HG02588 (cell line): ENCODE data around the gene RSL1D1.
"Not testable (repeated sequence)": the region's sequence is repeated elsewhere in the genome, so short reads cannot be mapped to it uniquely, and the experiment has no call there.

Experiments used
- ATAC-seq: cut with Tn5 transposase; IDR thresholded peaks from one replicate; pipeline ENCODE4 v1.9.1; 2021; ENCODE audit warnings: mild to moderate bottlenecking, moderate library complexity; ENCODE audit not compliant: unreplicated experiment

Gene RSL1D1

GRCh38 chr16:11799509-11800381 is 51.6 kb downstream of the RSL1D1 start:
- ATAC-seq, result no peak

GRCh38 chr16:11799017-11799381 is 52.3 kb downstream of the RSL1D1 start:
- no peak for ATAC-seq

GRCh38 chr16:11797957-11798299 is 53.4 kb downstream of the RSL1D1 start:
- ATAC-seq, result no peak

GRCh38 chr16:11797166-11797956 is 54.0 kb downstream of the RSL1D1 start, which contains the start of gene ZC3H7A:
Gene ZC3H7A (minus strand): TSS chr16:11797258. CDS start chr16:11782354, 14,904 bp downstream.
- ATAC-seq, result peak; percentile 89

- ATAC-seq, result peak; percentile 14
Measured at GRCh38 chr16:11796227-11797165, 54.8 kb downstream of the RSL1D1 start.

- no peak for ATAC-seq
Measured at GRCh38 chr16:11795887-11796226, 55.5 kb downstream of the RSL1D1 start.

GRCh38 chr16:11794996-11795886 is 56.1 kb downstream of the RSL1D1 start:
- no peak for ATAC-seq

GRCh38 chr16:11794447-11794846 is 56.9 kb downstream of the RSL1D1 start:
- ATAC-seq, result no peak

GRCh38 chr16:11793840-11794239 is 57.5 kb downstream of the RSL1D1 start:
- ATAC-seq, result no peak

- ATAC-seq, result no peak
Measured at GRCh38 chr16:11792410-11793241, 58.7 kb downstream of the RSL1D1 start.

GRCh38 chr16:11791144-11791828 is 60.1 kb downstream of the RSL1D1 start:
- no peak for ATAC-seq

GRCh38 chr16:11788914-11789313 is 62.4 kb downstream of the RSL1D1 start:
- no peak for ATAC-seq

GRCh38 chr16:11784980-11785599 is 66.3 kb downstream of the RSL1D1 start:
- ATAC-seq, result not testable (repeated sequence)

GRCh38 chr16:11784381-11784780 is 67.0 kb downstream of the RSL1D1 start:
- not testable (repeated sequence) for ATAC-seq

GRCh38 chr16:11784038-11784369 is 67.3 kb downstream of the RSL1D1 start:
- no peak for ATAC-seq
